GM18951 (cell line): ENCODE data around the gene HRH3.

Source experiments
- POLR2A ChIP-seq: IDR thresholded peaks from 4 replicates; pipeline ENCODE4 v1.6.1; 2011; ENCODE audit warnings: mild to moderate bottlenecking; ENCODE audit not compliant: insufficient read length, insufficient read depth; ENCODE audit errors: extremely low read depth
- in situ Hi-C: fragments of 300-500 bp; cut with MboI; formaldehyde crosslinking; loops from one replicate; pipeline ENCODE4 v1.12.0; 2022; ENCODE audit warnings: low sequenced_read_pairs, mixed read lengths, inconsistent platforms; ENCODE audit not compliant: unreplicated experiment

HRH3 gene

DNA sequence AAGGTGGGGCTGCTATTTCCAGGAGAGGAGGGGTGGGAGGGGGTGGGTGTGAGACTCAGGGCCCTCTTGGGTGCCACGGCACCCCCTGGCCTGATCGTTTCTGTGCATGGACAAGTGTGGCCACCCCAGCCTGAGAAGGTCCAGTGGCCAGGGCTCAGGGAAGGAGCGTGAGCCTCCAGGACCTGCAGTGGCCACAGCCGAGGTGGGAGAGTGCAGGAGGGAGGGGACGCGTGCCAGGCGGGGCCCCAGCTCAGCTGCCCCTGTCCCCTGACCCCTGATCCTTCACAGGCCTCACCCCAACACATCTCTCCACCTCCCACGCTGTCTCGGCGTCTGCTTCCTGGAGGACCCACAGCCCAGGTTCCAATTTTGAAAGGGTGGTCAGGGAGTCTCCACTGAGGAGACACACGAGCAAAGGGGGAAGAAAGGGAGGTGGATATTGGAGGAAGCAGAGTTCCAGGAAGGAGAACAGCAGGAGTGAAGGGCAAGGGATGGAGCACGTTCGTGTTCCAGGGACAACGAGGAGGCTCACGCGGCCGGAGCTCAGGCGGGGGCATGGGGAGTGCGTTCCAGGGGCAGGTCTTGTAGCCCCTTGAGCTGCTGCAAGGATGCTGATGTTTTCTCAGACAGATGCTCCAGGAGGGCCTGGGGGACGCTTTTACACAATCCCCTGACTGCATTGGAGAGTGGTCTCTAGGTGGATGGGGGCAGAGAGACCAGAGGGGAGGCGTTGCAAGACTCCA lies 4.2 kb upstream of the HRH3 start:
- no peak for TF ChIP-seq POLR2A
- in situ Hi-C loops = no loop called here

DNA sequence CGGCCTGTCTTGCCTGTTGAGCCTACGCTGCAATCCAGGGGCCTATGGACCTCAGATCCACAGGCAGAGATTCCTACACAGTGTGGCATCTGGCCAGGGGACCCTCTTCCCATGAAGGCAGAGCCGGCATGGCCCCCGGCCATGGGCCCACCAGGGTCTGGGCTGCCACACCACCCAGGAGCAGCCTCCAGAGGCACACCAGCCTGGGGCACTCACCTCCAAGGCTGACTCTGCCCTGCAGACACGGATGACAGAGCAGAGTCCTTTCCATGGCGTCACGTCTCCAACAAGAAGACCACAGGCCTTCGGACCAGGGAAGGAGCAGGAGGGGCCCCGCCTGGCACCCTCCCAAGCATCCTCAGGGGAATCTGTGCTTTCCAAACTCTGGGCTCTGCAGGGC lies 3.5 kb upstream of the HRH3 start:
- TF ChIP-seq POLR2A = no peak
- in situ Hi-C loops = no loop called here

DNA sequence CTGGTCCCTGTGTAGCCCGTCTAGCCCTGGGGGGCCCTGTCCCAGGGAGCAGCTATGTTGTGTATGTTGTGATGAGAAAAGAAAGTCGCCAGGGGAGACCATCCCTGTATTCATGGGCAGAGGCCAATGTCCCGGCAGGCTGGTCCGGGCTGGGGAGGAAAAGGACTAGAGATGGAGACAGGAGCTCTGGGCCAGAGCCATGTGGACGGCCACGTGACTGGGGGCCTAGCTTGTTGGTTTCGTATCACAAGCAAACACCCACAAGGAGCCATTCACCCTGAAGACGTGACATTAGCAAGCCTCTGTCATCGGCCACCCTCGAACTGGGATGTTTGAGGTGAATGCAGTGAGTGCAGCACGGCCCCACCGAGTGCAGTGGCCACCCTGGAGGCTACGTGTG lies 2.9 kb upstream of the HRH3 start:
- TF ChIP-seq POLR2A = no peak
- in situ Hi-C loops = no loop called here

DNA sequence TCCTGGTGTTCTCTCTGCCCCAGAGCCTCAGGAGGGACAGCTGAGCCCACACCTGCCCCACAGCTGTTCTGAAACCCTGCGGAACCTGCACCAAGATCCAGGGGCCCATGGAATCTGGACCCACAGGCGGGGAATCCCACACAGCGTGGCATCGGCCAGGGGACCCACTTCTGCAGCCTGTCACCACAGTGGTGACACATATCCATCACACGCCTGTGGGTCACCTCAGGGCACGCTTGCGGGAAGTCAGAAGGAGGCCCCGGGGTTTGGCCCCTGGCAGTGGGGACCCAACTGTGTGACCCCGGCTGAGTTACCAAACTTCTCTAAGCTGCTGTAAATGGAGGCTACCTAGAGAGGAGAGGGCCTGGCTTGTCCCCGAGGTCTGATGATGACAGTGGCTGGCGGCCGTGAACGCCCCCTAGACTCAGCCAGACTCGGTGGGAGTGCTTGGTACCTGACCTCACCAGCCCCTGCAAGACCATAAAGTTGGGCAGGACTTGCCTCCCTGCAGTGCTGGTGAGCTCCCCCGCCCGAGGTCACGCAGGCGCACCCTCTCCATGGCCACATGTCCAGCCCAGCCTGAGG lies 2.3 kb upstream of the HRH3 start:
- TF ChIP-seq POLR2A = no peak
- in situ Hi-C loops = no loop called here

- no peak for TF ChIP-seq POLR2A
- in situ Hi-C loops = no loop called here
Measured at GRCh38 chr20:62220666-62221568, 839 bp upstream of the HRH3 start.

- in situ Hi-C loops = no loop called here
Measured at GRCh38 chr20:62219101-62219991, 732 bp downstream of the HRH3 start.

DNA sequence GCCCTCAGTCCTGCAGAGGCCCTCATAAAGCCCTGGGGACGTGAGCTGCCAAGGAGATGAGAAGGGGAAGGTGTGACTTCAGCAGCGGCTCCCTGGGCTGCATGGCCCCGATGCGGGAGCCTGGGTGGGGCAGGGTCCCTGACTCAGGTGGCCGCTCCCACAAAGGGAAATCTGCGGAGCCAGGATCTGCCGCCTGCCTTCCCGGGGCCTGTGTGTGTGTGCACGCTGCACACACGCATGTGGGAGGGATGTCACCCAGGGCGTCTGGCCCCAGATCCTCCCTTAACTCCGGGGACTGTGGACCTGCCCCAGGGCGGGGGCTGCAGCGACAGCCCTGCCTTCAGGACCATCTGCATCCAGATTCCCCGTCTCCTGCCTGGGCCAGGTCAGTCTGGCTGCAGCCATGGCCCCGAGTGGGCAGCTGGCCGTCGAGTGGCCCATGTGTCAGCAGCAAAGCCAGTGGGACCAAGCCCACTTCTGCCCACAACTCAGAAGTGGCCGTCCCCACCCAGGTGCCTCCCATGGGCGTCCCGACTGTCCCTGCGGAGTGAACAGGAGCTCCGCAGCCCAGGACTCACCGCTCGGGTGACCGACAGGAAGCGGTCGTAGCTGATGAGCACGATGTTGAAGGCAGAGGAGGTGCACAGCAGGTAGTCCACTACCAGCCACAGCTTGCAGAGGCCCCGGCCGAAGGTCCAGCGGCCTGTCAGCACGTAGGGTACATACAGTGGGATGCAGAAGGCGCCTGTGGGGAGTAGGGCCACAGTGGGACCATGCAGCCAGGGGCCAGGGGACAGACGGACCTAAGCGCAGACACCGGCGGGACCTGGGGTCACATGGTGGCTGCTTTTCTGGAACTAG lies 1.9 kb downstream of the HRH3 start:
- no peak for TF ChIP-seq POLR2A
- in situ Hi-C loops = no loop called here

More at GRCh38 chr20:62219101-62219991, 732 bp downstream of the HRH3 start:
- TF ChIP-seq POLR2A = no peak

DNA sequence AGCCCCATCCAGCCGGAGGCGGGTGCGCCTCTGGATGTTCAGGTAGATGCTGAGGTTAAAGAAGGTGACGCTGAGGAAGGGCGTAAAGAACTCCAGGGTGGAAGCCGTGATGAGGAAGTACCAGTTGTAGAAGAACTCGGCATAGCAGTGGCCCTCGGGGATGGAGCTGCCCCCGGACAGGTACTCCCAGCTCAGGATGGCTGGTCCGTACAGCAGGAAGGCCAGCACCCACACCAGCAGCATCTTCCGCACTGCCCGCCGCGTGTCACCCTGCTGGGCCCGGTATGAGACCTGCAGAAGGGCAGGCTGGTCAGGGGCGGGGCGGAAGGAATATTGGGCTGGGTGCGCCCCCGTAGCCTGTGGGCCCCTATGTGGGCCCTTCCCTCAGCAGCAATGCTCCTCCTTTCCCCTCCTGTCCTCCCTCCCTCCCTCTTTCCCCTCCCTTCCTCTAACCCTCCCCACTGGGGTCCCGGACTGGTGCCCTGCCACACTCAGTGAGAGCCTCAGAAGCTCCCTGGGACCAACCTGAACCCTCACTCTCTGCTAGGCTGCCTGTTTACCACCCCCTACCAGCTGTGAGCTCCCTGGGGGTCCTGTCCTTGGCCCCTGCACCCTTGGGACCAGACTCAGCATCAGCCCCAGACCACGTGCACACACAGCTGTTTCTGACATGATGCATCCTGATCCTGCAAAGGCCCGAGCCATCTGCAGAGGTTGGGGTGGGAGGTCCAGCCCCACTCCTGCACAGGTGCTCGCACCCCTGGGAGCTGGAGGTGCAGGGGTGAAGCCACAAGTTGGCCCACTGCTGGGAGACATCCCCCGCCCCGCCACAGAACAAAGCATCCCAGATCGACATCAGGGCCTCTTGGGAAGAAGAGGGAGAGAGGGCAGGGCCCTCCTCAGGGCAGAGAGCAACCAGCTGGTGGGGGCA lies 3.2 kb downstream of the HRH3 start:
- in situ Hi-C loops = no loop called here
- no peak for TF ChIP-seq POLR2A

GRCh38 chr20:62215991-62216635 lies 4.0 kb downstream of the HRH3 start:
- TF ChIP-seq POLR2A = no peak
- in situ Hi-C loops = no loop called here
